ENCODE data around the gene HYAL1. TPM values are rescaled to one million over a fixed set of nuclear protein-coding genes. Genes with fewer than 3 reads are reported as not detected.
"Not testable (repeated sequence)": the region's sequence is repeated elsewhere in the genome, so short reads cannot be mapped to it uniquely, and the experiment has no call there.

HYAL1 gene
- total RNA-seq, 1 donor from 2014 or later, result 0.32 TPM

GRCh38 chr3:50320853-50321335 lies 17.5 kb upstream of the HYAL1 start:
- intact Hi-C loops (cut with micrococcal nuclease), result loop anchor here (1.0 to 10.0 kb wide), 8 partner anchors 16 to 906 kb away; partner anchors contain the start of genes CYB561D2, GNAT1, HYAL3 and IFRD2

GRCh38 chr3:50319894-50320625 lies 16.7 kb upstream of the HYAL1 start:
- intact Hi-C loops (cut with micrococcal nuclease), result loop anchor here (2.0 to 10.0 kb wide), 3 partner anchors 17 to 905 kb away; partner anchors contain the start of genes GNAT1, RHOA and TCTA

GRCh38 chr3:50319181-50319893 lies 16.0 kb upstream of the HYAL1 start:
- intact Hi-C loops (cut with micrococcal nuclease), result no loop called here

- intact Hi-C loops (cut with micrococcal nuclease), result no loop called here
These were observed 15.2 kb upstream of the HYAL1 start for GRCh38 chr3:50318615-50319014.

GRCh38 chr3:50318163-50318562 lies 14.8 kb upstream of the HYAL1 start:
- intact Hi-C loops (cut with micrococcal nuclease), result no loop called here

GRCh38 chr3:50317300-50317699 lies 13.9 kb upstream of the HYAL1 start:
- intact Hi-C loops (cut with micrococcal nuclease), result no loop called here

- intact Hi-C loops (cut with micrococcal nuclease), result no loop called here
These were observed 13.4 kb upstream of the HYAL1 start for GRCh38 chr3:50316657-50317242.

GRCh38 chr3:50314816-50315215 lies 11.4 kb upstream of the HYAL1 start:
- intact Hi-C loops (cut with micrococcal nuclease), result no loop called here

- intact Hi-C loops (cut with micrococcal nuclease), result no loop called here
These were observed 11.0 kb upstream of the HYAL1 start for GRCh38 chr3:50314342-50314741.

- intact Hi-C loops (cut with micrococcal nuclease), result not testable (repeated sequence)
These were observed 8.7 kb upstream of the HYAL1 start for GRCh38 chr3:50312041-50312440.

- intact Hi-C loops (cut with micrococcal nuclease), result no loop called here
These were observed 1.2 kb upstream of the HYAL1 start for GRCh38 chr3:50304601-50305000.

- intact Hi-C loops (cut with micrococcal nuclease), result no loop called here
These were observed 1.0 kb downstream of the HYAL1 start for GRCh38 chr3:50302095-50303012.

- intact Hi-C loops (cut with micrococcal nuclease), result loop anchor here (1.0 kb wide), 2 partner anchors 8 to 10 kb away; partner anchors contain the start of gene IFRD2
These were observed 2.6 kb downstream of the HYAL1 start for GRCh38 chr3:50300681-50301254.

- intact Hi-C loops (cut with micrococcal nuclease), result loop anchor here (1.0 to 10.0 kb wide), 29 partner anchors 8 to 1859 kb away; partner anchors contain the start of genes AMIGO3, APEH, ARIH2 and CCDC51
These were observed 3.3 kb downstream of the HYAL1 start for GRCh38 chr3:50299929-50300680.

GRCh38 chr3:50299638-50299928 lies 3.8 kb downstream of the HYAL1 start:
- intact Hi-C loops (cut with micrococcal nuclease), result loop anchor here (1.0 to 10.0 kb wide), 27 partner anchors 22 to 1859 kb away; partner anchors contain the start of genes AMIGO3, APEH, ARIH2 and CCDC51

GRCh38 chr3:50298836-50299637 lies 4.3 kb downstream of the HYAL1 start, which contains the start of the genes HYAL3 and NAA80:
HYAL3 (minus strand) TSS chr3:50299405; CDS start chr3:50295602, 3,803 bp downstream.
NAA80 (minus strand) TSS chr3:50299405; CDS start chr3:50297463, 1,942 bp downstream.
- intact Hi-C loops (cut with micrococcal nuclease), result loop anchor here (1.0 to 10.0 kb wide), 28 partner anchors 22 to 1858 kb away; partner anchors contain the start of genes AMIGO3, APEH, ARIH2 and CCDC51

GRCh38 chr3:50297896-50298725 lies 5.3 kb downstream of the HYAL1 start:
- intact Hi-C loops (cut with micrococcal nuclease), result loop anchor here (1.0 to 10.0 kb wide), 13 partner anchors 67 to 1857 kb away; partner anchors contain the start of genes ARIH2, CCDC51, CISH and DAG1
